Activated CD4-positive, CD25-positive, alpha-beta regulatory T cell treated with anti-CD3 and anti-CD28 coated beads, Interleukin-2, amount 50 U/mL, for 72 hours (primary cell): ENCODE data around the gene HES4.
"Not testable (repeated sequence)": the region's sequence is repeated elsewhere in the genome, so short reads cannot be mapped to it uniquely, and the experiment has no call there.

Experiments
- DNase-seq: peaks from one replicate; pipeline ENCODE4 v3.0.0; 2021

HES4 gene

DNA sequence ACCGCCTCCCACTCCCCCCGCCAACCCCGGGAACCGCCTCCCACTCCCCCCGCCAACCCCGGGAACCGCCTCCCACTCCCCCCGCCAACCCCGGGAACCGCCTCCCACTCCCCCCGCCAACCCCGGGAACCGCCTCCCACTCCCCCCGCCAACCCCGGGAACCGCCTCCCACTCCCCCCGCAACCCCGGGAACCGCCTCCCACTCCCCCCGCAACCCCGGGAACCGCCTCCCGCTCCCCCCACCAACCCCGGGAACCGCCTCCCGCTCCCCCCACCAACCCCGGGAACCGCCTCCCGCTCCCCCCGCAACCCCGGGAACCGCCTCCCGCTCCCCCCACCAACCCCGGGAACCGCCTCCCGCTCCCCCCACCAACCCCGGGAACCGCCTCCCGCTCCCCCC, 23.1 kb downstream of the HES4 start:
- DNase-seq = not testable (repeated sequence)

DNA sequence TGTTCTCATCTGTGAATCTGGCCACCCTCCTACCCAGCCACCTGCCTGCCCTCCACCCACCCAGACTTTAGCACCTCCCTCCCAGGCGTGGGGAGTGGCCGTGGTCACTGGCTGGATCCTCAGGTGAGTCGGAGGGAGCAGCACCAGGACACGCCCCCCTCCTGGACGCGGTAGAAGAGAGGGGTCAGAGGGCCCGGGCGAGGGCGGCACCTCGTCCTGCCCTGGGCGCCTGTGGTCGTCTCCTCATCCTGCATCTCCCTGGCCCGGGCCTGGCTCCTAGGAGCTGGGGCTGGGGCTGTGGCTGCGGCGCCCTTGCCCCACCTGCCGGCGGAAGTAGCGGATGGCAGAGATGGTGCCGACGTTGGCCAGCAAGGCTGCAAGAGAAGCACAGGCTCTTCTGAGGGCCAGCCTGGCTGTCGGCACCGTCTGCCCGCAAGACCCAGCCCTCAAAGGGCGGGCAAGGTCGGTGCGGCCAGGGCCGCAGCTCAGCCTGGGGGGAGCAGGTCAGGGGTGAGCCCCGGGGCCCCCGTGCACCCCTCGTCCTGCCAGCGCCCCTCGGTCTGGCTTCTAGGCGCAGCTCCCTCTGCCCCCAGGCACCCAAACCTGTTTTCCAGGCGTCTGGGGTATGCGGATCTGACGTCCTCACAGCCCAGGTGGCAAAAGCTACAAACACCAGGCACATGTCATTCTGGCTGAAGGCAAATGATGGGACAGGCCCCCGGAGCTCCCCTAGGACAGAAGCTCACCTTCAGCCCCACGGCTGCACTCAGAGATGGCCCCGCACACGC, 23.8 kb downstream of the HES4 start:
- peak; percentile 64 for DNase-seq

DNA sequence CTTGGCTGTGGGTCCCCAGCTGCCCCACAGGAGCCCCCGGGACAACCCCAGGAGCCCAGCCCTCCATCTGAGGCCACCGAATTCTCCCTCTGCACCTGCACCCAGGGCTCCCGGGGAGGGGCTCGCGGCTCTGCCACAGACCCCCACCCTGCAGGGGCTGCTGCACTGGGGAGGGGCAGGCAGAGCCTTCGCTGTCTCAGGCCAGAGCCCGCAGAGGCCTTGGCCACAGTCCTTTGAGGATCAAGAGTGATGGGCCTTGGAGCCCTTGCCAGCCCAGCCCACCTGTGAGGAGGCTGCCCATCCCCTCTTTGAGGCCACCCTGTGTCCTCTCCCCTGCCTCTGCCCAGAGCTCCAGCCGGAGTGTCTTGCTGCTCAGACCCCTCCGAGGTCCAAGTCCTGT, 24.5 kb downstream of the HES4 start:
- DNase-seq = no peak

- DNase-seq = no peak
These were observed 25.1 kb downstream of the HES4 start for GRCh38 chr1:974687-975328.

GRCh38 chr1:974293-974640, 25.6 kb downstream of the HES4 start:
- DNase-seq = no peak

- no peak for DNase-seq
These were observed 26.2 kb downstream of the HES4 start for GRCh38 chr1:973459-974292.

GRCh38 chr1:972726-973458, 27.0 kb downstream of the HES4 start:
- no peak for DNase-seq

DNA sequence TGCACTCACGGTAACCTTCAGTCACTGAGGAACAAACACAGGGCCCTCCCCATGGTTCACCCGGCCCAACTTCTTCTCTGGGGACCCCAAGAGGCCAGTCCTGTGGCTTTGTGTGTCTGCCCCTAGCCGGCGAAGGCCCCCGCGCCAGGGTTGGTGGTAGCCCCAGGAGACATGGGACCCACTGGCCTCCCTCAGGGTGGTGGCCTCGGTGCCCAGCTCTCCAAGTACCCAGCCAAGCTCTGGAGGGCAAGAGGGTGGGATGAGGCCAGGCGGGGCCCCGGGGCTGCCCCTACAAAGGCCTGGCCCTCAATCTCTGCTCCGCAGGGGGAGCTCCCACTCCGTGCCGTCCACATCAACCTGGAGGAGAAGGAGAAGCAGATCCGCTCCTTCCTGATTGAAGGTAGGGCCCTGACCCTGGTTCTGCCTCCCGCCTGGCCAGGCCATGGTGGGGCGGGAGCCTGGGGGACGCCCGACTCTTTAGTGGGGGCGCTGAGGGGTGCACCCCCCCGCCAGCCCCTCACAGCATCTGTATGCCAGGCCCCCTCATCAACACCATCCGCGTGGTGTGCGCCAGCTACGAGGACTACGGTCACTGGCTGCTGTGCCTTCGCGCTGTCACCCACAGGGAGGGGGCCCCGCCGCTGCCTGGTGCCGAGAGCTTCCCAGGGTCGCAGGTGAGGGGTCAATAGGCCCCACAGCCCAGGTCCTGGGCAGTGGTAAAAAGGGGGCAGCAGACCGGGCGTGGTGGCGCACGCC, 28.0 kb downstream of the HES4 start:
- DNase-seq = no peak

DNA sequence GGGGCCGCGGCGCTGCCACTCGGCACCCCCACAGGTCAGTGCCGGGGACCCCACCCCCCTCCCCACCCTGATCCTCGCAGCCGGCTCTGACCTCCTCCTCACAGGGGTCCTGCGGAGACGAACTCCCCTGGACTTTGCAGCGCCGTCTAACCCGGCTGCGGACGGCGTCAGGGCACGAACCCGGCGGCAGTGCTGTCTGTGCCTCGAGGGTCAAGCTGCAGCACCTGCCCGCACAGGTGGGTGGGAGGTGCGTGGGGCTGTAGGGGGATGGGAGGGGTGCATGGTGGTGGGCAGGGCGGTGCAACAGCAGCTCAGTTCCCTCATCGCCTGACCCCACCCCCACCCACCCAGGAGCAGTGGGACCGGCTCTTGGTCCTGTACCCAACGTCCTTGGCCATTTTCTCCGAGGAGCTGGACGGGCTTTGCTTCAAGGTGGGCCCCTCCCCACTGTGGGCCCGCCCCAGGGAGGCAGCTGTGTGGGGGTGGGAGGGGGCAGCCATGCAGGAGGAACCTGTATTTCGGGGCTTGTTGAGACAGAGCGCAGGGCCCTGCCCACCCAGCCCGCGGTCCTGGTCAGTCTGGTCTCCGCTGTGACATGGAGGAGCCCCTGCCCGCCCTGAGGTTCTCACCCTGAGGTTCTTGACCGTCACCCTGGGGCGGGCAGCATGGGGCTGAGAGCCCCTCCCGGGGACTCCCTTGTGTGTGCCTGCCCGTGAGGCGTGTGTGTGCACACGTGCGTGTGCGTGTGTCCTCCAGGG, 28.7 kb downstream of the HES4 start:
- no peak for DNase-seq

- no peak for DNase-seq
These were observed 29.5 kb downstream of the HES4 start for GRCh38 chr1:970242-970972.

DNA sequence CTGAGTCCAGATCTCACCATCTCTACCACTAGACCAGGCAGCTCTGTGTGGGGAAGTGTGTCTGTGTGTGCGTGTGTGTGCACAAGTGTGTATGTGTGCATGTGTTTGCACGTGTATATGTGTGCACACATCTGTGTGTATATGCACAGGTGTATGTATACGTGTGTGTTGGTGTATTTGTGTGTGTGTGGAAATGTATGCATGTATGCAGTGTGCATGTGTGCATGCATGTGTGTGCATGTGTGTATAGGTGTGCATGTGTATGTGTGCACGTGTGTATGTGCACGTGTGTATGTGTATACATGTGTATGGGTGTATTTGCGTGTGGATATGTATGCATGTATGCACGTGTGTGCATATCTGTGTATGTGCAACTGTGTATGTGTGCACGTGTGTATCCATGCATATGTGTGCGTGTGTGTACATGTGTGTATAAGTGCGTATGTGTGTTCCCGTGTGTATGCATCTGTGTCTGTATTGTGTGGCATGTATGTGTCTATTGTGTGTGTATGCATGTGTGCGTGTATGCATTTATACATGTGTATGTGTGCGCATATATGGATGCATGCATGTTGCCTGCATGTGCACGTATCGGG, 30.5 kb downstream of the HES4 start:
- no peak for DNase-seq

- DNase-seq = no peak
These were observed 32.2 kb downstream of the HES4 start for GRCh38 chr1:967466-968343.

DNA sequence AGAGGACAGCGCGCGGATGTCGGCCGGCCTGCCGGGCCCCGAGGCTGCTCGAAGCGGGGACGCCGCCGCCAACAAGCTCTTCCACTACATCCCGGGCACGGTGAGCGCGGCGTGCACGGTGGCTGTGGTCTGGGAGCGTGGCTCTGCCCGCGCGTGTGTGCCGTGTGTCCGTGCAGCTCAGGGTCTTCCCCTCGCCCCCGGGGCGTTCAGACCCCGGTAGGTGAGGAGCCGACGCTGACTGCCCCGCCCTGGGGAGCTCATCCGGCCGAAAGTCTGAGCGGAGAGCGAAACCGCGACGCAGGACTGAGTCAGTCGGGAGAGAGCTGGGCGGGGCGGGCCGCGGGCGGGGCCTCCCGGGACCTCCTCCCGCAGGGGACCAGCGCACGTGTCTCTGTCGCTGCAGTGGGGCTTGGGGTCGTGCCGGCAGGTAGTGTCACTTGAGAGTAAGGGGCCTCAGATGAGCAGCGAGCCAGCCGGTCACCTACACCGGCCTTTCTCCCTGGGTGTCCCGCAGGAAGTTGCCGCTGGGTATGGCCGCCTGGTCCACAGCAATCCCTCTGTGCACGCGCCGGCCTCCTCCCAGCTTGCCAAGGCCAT, 33.1 kb downstream of the HES4 start:
- DNase-seq = peak; percentile 80

DNA sequence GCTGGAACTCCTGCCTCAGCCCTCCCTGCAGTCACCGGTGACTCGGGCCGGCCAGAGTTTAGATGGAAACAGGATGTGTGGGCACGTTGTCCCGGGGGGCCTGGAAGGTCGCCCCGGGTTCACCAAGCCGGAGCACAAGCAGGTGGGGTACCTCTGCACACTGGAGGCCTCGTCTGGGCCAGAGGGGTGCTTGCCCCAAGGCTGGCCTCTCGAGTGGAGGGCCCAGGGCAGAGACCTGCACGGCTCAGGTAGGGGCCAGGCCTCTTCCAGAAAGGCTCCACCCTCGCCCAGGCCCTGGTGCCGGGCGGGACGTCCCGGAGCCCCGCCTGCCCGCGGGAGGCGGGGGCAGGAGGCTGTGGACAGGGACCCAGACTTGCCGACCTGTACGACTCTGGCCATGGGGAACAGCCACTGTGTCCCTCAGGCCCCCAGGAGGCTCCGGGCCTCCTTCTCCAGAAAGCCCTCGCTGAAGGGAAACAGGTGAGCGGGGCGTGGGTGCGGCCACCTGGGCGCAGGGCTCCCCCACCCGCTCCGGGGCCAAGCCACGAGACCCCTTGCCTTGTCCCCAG, 33.7 kb downstream of the HES4 start, which contains the start of gene PLEKHN1:
TSS of gene PLEKHN1 (plus strand) at position 348 of the 569 bp plus-strand sequence. CDS start at position 398, 50 bp downstream.
- peak; percentile 66 for DNase-seq

DNA sequence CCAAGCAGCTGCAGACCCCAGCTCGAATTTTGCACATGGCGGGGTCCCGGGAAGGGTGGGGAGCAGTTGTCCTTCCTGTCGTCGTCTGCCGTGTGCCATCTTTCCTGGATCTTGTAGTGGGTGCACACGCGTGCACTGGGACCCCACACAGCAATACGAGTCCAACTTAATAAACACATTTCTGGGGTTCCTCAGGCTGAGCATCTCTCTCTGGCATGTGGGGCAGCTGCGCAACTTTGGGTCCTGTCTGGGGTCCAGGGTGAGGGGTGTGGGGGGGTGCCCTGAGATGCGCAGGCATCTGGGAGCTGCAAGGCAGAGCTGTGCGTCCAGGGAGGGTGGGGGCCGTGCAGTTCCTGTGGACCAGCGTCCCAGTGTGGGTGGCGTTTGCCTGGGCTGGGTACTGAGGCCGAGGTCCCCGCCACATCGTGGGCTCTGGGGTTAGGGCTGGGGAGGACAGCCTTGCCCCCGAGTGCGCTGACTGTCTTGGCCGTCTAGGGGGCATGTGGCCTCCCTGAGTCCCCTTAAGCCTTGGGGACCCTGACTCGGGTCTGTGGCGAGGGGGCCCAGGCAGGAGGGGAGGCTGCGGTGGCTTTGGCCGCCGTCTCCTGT, 34.3 kb downstream of the HES4 start:
- no peak for DNase-seq

DNA sequence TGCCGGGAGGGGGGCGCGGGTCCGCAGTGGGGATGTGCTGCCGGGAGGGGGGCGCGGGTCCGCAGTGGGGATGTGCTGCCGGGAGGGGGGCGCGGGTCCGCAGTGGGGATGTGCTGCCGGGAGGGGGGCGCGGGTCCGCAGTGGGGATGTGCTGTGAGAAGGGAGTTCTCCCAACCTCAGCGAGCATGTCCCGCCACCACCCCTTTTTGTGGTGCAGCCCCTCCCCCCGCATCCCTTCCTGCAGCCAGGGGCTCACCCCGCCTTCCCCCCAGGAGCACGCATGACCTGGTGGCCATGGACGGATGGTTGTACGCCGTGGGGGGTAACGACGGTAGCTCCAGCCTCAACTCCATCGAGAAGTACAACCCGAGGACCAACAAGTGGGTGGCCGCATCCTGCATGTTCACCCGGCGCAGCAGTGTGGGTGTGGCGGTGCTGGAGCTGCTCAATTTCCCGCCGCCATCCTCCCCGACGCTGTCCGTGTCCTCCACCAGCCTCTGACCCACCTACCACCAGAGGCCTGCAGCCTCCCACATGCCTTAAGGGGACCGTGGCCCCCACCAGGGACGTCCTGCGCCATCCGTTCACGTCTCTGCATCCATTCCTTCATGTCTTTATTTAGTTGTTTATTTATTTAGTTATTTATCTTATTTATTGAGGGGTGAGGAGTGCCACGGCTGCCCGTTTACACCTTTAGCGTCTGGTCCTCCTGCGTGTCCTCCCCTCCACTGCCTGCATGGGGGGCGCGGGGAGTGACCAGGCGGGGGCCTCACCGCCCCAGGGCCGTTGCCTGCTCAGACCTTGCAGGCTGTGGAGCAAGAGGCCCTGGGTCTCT, 35.0 kb downstream of the HES4 start:
- DNase-seq = no peak
